Gastrocnemius medialis (tissue), 4 donors: ENCODE results near the gene PRICKLE4. TPM values are rescaled to one million over a fixed set of nuclear protein-coding genes. Genes with fewer than 3 reads are reported as not detected.

Source experiments
- ATAC-seq, 2 donors: fragments of 150-250 bp; one replicate each; pipeline ENCODE4 v1.9.1; 2016
- DNase-seq, 2 donors: peaks; one replicate each; pipeline ENCODE4 v3.0.0-alpha.2; 2019
- H3K27ac ChIP-seq, 4 donors: fragments of 200-600 bp; sonication (generic); 1 replicate in 1 of 4; 2 replicates in 3 of 4; pipeline ENCODE4 v1.5.1; 2016 to 2018; ENCODE audit warnings: mild to moderate bottlenecking in 2 of 4, moderate library complexity in 1 of 4
- H3K27me3 ChIP-seq, 3 donors: fragments of 200-600 bp; sonication (generic) in 2 of 3; 1 replicate in 1 of 3; 2 replicates in 2 of 3; pipeline versions ENCODE4 v1.5.1 to v1.6.0; 2016 to 2019; ENCODE audit warnings: mild to moderate bottlenecking in 1 of 3, moderate library complexity in 1 of 3
- H3K36me3 ChIP-seq, 2 donors: fragments of 200-600 bp; sonication (generic) in 1 of 2; one replicate each; pipeline ENCODE4 v1.5.1; 2017 to 2018
- H3K4me1 ChIP-seq, 2 donors: fragments of 200-600 bp; sonication (generic) in 1 of 2; one replicate each; pipeline ENCODE4 v1.5.1; 2016 to 2017; ENCODE audit warnings: mild to moderate bottlenecking in 2 of 2
- H3K4me3 ChIP-seq, 4 donors: fragments of 200-600 bp; sonication (generic) in 3 of 4; 1 replicate in 1 of 4; 2 replicates in 3 of 4; pipeline ENCODE4 v1.5.1; 2016 to 2019; ENCODE audit warnings: mild to moderate bottlenecking in 2 of 4
- H3K9me3 ChIP-seq, 3 donors: fragments of 200-600 bp; sonication (generic) in 2 of 3; 1 replicate in 1 of 3; 2 replicates in 2 of 3; pipeline ENCODE4 v1.5.1; 2016 to 2019
- CTCF ChIP-seq, 5 experiments: fragments of 450-650 bp in 3 of 5; fragments of 200-600 bp in 2 of 5; sonication (generic) in 2 of 5; IDR thresholded peaks in 4 of 5; conservative IDR thresholded peaks in 1 of 5; 1 replicate in 4 of 5; 2 replicates in 1 of 5; pipeline ENCODE4 v1.5.1; 2016 to 2019; ENCODE audit warnings: antibody characterized with exemption in 5 of 5, mild to moderate bottlenecking in 3 of 5, moderate library complexity in 3 of 5
- POLR2A ChIP-seq, 2 donors: fragments of 450-650 bp; IDR thresholded peaks; one replicate each; pipeline ENCODE4 v1.6.1; 2017; ENCODE audit warnings: antibody characterized with exemption in 2 of 2, mild to moderate bottlenecking in 2 of 2, moderate library complexity in 2 of 2
- in situ Hi-C, 4 donors: fragments of 200-750 bp; cut with MboI; loops; one replicate each; pipeline versions ENCODE4 v1.15.0 to v1.8.0; 2017; ENCODE audit warnings: low sequenced_read_pairs in 4 of 4
- intact Hi-C: fragments of 100-400 bp; cut with DNase I; formaldehyde crosslinking; loops from one replicate; pipeline ENCODE4 v1.15.1; 2023; ENCODE audit warnings: low total_unique reads
- total RNA-seq, 4 donors: library from RNA; depleted of rRNA; stranded (reverse); fragments of >200 nt; gene quantifications; one replicate each; pipeline versions ENCODE4 v1.1.0 to v1.2.3, GENCODE V29; 2016

The PRICKLE4 gene
- total RNA-seq, 4 donors from 2014 or later, result 0.59 to 6.2 (median 1.8) TPM

GRCh38 chr6:41748542-41748941, 32.0 kb upstream of the PRICKLE4 start:
- no peak overlapping the region for H3K27ac ChIP-seq
- no peaks in the 10 kb centered on the region for H3K36me3 ChIP-seq
- no peak overlapping the region for H3K4me3 ChIP-seq
- TF ChIP-seq POLR2A (IDR thresholded peaks at IDR 0.05) (no peak), CTCF (IDR thresholded peaks at IDR 0.05 in 4 of 5, conservative IDR thresholded peaks at IDR 0.05 in 1 of 5) (no peak)
- ATAC-seq (no peak), DNase-seq (no peak)
- in situ Hi-C loops (no loop called here), intact Hi-C loops (no loop called here)
- no peaks in the 10 kb centered on the region for H3K27me3 ChIP-seq
- H3K9me3 ChIP-seq, result no peaks in the 10 kb centered on the region
- H3K4me1 ChIP-seq, result no peaks in the 10 kb centered on the region

GRCh38 chr6:41750374-41750773, 30.2 kb upstream of the PRICKLE4 start:
- DNase-seq, result no peak
- Histone ChIP-seq H3K27ac (no peak overlapping the region), H3K9me3 (no peaks in the 10 kb centered on the region), H3K36me3 (no peaks in the 10 kb centered on the region), H3K27me3 (no peaks in the 10 kb centered on the region), H3K4me3 (no peak overlapping the region), H3K4me1 (no peaks in the 10 kb centered on the region)
- no peak for ATAC-seq
- in situ Hi-C loops (loop anchor here in 1 of 4 donors (25.0 kb wide), 1 partner anchor 138 kb away; no protein-coding TSS in a partner anchor), intact Hi-C loops (no loop called here)
- TF ChIP-seq CTCF (IDR thresholded peaks at IDR 0.05 in 4 of 5, conservative IDR thresholded peaks at IDR 0.05 in 1 of 5) (no peak), POLR2A (IDR thresholded peaks at IDR 0.05) (no peak)

- Histone ChIP-seq H3K36me3 (no peaks in the 10 kb centered on the region), H3K4me1 (no peaks in the 10 kb centered on the region), H3K27ac (no peak overlapping the region), H3K4me3 (no peak overlapping the region), H3K27me3 (no peaks in the 10 kb centered on the region), H3K9me3 (no peaks in the 10 kb centered on the region)
- ATAC-seq (no peak), DNase-seq (no peak)
- intact Hi-C loops (no loop called here), in situ Hi-C loops (loop anchor here in 1 of 4 donors (25.0 kb wide), 1 partner anchor 144 kb away; no protein-coding TSS in a partner anchor)
- no peak for TF ChIP-seq POLR2A (IDR thresholded peaks at IDR 0.05)
- no peak for TF ChIP-seq CTCF (IDR thresholded peaks at IDR 0.05 in 4 of 5, conservative IDR thresholded peaks at IDR 0.05 in 1 of 5)
These were observed 24.7 kb upstream of the PRICKLE4 start for GRCh38 chr6:41755895-41756294.

- no peak for DNase-seq
- Histone ChIP-seq H3K9me3 (no peaks in the 10 kb centered on the region), H3K27me3 (no peaks in the 10 kb centered on the region), H3K4me3 (no peak overlapping the region), H3K27ac (no peak overlapping the region), H3K36me3 (no peaks in the 10 kb centered on the region), H3K4me1 (no peaks in the 10 kb centered on the region)
- intact Hi-C loops (no loop called here), in situ Hi-C loops (loop anchor here in 1 of 4 donors (25.0 kb wide), 1 partner anchor 144 kb away; no protein-coding TSS in a partner anchor)
- no peak for ATAC-seq
- TF ChIP-seq POLR2A (IDR thresholded peaks at IDR 0.05) (no peak), CTCF (IDR thresholded peaks at IDR 0.05 in 4 of 5, conservative IDR thresholded peaks at IDR 0.05 in 1 of 5) (no peak)
These were observed 24.2 kb upstream of the PRICKLE4 start for GRCh38 chr6:41756354-41756753.

GRCh38 chr6:41757271-41757670, 23.3 kb upstream of the PRICKLE4 start:
- Histone ChIP-seq H3K4me1 (no peaks in the 10 kb centered on the region), H3K9me3 (no peaks in the 10 kb centered on the region), H3K27me3 (no peaks in the 10 kb centered on the region), H3K27ac (no peak overlapping the region), H3K36me3 (no peaks in the 10 kb centered on the region), H3K4me3 (no peak overlapping the region)
- intact Hi-C loops, result no loop called here
- in situ Hi-C loops, result loop anchor here in 1 of 4 donors (25.0 kb wide), 1 partner anchor 145 kb away; no protein-coding TSS in a partner anchor
- DNase-seq (no peak), ATAC-seq (peak in 1 of 2 donors; percentile 49)
- TF ChIP-seq POLR2A (IDR thresholded peaks at IDR 0.05) (no peak), CTCF (IDR thresholded peaks at IDR 0.05 in 4 of 5, conservative IDR thresholded peaks at IDR 0.05 in 1 of 5) (no peak)
